ENCODE measurements around the gene CPA1. TPM values are rescaled to one million over a fixed set of nuclear protein-coding genes. Genes with fewer than 3 reads are reported as not detected.

The CPA1 gene
- polyA plus RNA-seq, 1 donor (not counting 4 experiments of a cell fraction or from before 2014, with no cell fraction given) = not detected

GRCh38 chr7:130401101-130401500 lies 20.8 kb downstream of the CPA1 start:
- no peak for TF ChIP-seq EZH2 (IDR thresholded peaks at IDR 0.05; ENCODE audit: low read length)
- TF ChIP-seq CTCF (optimal IDR thresholded peaks at IDR 0.05 in 1 of 3, IDR thresholded peaks at IDR 0.05 in 1 of 3, conservative IDR thresholded peaks at IDR 0.05 in 1 of 3; ENCODE audit: extremely low read depth in 1 of 3, insufficient read depth in 2 of 3, low read length in 3 of 3) = no peak
- dilution Hi-C loops (cut with MboI; ENCODE audit: extremely low pct_ligation_motif_present, low sequenced_read_pairs) = no loop called here
- Histone ChIP-seq H3K4me3 (ENCODE audit: control insufficient read depth in 2 of 3, extremely low read depth in 1 of 3, insufficient read depth in 2 of 3, low read depth in 1 of 3, low read length in 3 of 3) (no peak overlapping the region), H3K27ac (ENCODE audit: control insufficient read depth, insufficient read depth, low read length) (no peak overlapping the region), H3K4me2 (ENCODE audit: control insufficient read depth, extremely low read depth, insufficient read depth, low read depth, low read length) (no peak overlapping the region), H3K9me3 (ENCODE audit: control insufficient read depth, low read depth, low read length) (no peaks in the 10 kb centered on the region), H2AFZ (ENCODE audit: control insufficient read depth, low read length) (no peak overlapping the region), H3K27me3 (ENCODE audit: control insufficient read depth, extremely low read depth, insufficient read depth, low read length) (no peaks in the 10 kb centered on the region), H3K9ac (ENCODE audit: control insufficient read depth, extremely low read depth, insufficient read depth, low read length) (no peak overlapping the region), H4K20me1 (ENCODE audit: control insufficient read depth, extremely low read depth, insufficient read depth, low read length) (no peaks in the 10 kb centered on the region), H3K79me2 (ENCODE audit: control insufficient read depth, insufficient read depth, low read length) (no peaks in the 10 kb centered on the region), H3K9me1 (ENCODE audit: control insufficient read depth, extremely low read depth, insufficient read depth, low read length) (no peaks in the 10 kb centered on the region), H3K36me3 (ENCODE audit: control insufficient read depth in 2 of 2, extremely low read depth in 1 of 2, insufficient read depth in 2 of 2, low read length in 2 of 2) (peaks cover 2 to 4% of the 10 kb centered on the region in 2 experiments), H3K4me1 (ENCODE audit: control insufficient read depth, extremely low read depth, insufficient read depth, low read length) (no peaks in the 10 kb centered on the region)
- no peak for DNase-seq (ENCODE audit: low read depth, low spot score)
- no peak for FAIRE-seq

GRCh38 chr7:130401578-130401977 lies 21.3 kb downstream of the CPA1 start:
- Histone ChIP-seq H4K20me1 (ENCODE audit: control insufficient read depth, extremely low read depth, insufficient read depth, low read length) (no peaks in the 10 kb centered on the region), H3K79me2 (ENCODE audit: control insufficient read depth, insufficient read depth, low read length) (no peaks in the 10 kb centered on the region), H3K9me3 (ENCODE audit: control insufficient read depth, low read depth, low read length) (no peaks in the 10 kb centered on the region), H3K36me3 (ENCODE audit: control insufficient read depth in 2 of 2, extremely low read depth in 1 of 2, insufficient read depth in 2 of 2, low read length in 2 of 2) (peaks cover 2 to 4% of the 10 kb centered on the region in 2 experiments), H2AFZ (ENCODE audit: control insufficient read depth, low read length) (no peak overlapping the region), H3K4me1 (ENCODE audit: control insufficient read depth, extremely low read depth, insufficient read depth, low read length) (no peaks in the 10 kb centered on the region), H3K27me3 (ENCODE audit: control insufficient read depth, extremely low read depth, insufficient read depth, low read length) (no peaks in the 10 kb centered on the region), H3K9me1 (ENCODE audit: control insufficient read depth, extremely low read depth, insufficient read depth, low read length) (no peaks in the 10 kb centered on the region), H3K27ac (ENCODE audit: control insufficient read depth, insufficient read depth, low read length) (no peak overlapping the region), H3K4me3 (ENCODE audit: control insufficient read depth in 2 of 3, extremely low read depth in 1 of 3, insufficient read depth in 2 of 3, low read depth in 1 of 3, low read length in 3 of 3) (no peak overlapping the region), H3K4me2 (ENCODE audit: control insufficient read depth, extremely low read depth, insufficient read depth, low read depth, low read length) (no peak overlapping the region), H3K9ac (ENCODE audit: control insufficient read depth, extremely low read depth, insufficient read depth, low read length) (no peak overlapping the region)
- dilution Hi-C loops (cut with MboI; ENCODE audit: extremely low pct_ligation_motif_present, low sequenced_read_pairs) = no loop called here
- DNase-seq (ENCODE audit: low read depth, low spot score) (no peak), FAIRE-seq (no peak)
- TF ChIP-seq EZH2 (IDR thresholded peaks at IDR 0.05; ENCODE audit: low read length) (no peak), CTCF (optimal IDR thresholded peaks at IDR 0.05 in 1 of 3, IDR thresholded peaks at IDR 0.05 in 1 of 3, conservative IDR thresholded peaks at IDR 0.05 in 1 of 3; ENCODE audit: extremely low read depth in 1 of 3, insufficient read depth in 2 of 3, low read length in 3 of 3) (no peak)
